ENCODE measurements around the gene SMIM9. TPM values are rescaled to one million over a fixed set of nuclear protein-coding genes. Genes with fewer than 3 reads are reported as not detected.

SMIM9 gene
- total and polyA plus RNA-seq, 9 of the 15 experiments (the other 6 are each of a cell fraction or from before 2014, with no cell fraction given): 0.08 TPM; not detected in 8

DNA sequence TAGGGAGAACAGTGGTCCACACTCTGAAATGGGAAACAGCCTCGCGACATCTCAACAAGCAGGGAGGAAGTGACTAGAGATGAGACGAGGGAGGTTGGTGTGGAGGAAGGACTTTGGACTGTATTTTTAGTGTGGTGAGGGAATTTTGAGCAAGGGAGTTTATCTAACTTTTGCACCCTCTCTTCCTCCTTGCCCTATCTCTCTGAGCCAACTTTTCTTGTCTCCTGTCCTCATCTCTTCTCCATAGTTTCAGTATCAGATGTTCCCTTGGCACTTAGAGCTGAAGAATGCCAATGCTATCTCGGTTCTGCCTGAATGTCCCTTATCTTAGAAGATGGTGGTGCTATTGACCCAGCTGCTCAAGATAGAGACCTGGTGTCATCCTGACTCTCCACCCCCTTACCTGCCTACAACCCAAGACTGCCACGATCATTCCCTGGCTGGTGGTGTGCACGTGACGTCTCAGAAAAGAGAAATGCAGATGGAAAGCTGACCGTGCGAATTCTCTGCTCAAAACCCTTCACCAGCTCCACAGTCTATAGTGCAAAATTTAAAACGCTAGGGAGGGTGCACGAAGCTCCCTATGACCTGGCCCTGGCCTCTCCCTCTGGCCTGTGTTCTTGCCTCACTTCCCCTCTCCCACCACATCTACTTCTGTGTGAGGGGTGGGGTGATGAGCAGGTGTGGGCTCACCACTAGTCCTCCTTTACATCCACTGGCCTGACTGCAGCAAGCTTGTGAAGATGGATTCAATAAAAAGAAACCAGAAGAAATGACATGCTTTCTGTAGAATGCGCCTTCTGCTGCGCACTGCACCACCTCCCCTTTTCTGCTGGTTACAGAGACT, 50.1 kb downstream of the SMIM9 start (continued):
- TF ChIP-seq TCF3 (CRISPR knock-in tag; IDR thresholded peaks at IDR 0.05) (peak; percentile 75), SMAD2 (IDR thresholded peaks at IDR 0.05; ENCODE audit: low read depth, low read length) (no peak), EZH2 (IDR thresholded peaks at IDR 0.05; ENCODE audit: borderline replicate concordance, low read depth, low read length) (no peak), NCOR1 (IDR thresholded peaks at IDR 0.05) (peak; percentile 59; the same call in 1 of the 2 replicates), CBX2 (IDR thresholded peaks at IDR 0.05; ENCODE audit: insufficient read depth, low read length, poor library complexity, severe bottlenecking) (no peak), RHOXF2B (CRISPR knock-in tag; conservative IDR thresholded peaks at IDR 0.05) (no peak), CBX8 (IDR thresholded peaks at IDR 0.05; ENCODE audit: borderline replicate concordance, extremely low read depth, low read depth, low read length, poor library complexity, severe bottlenecking) (no peak), EWSR1 (IDR thresholded peaks at IDR 0.05; ENCODE audit: borderline replicate concordance, low read depth, partially characterized antibody) (no peak), MCM7 (IDR thresholded peaks at IDR 0.05) (no peak), SNRNP70 (optimal IDR thresholded peaks at IDR 0.05; ENCODE audit: low read depth, low read length) (no peak), PHB2 (IDR thresholded peaks at IDR 0.05; ENCODE audit: low read depth) (no peak), ZNF583 (CRISPR knock-in tag; IDR thresholded peaks at IDR 0.05) (no peak), MAX (CRISPR knock-in tag; IDR thresholded peaks at IDR 0.05) (no peak), RUNX1 (IDR thresholded peaks at IDR 0.05; ENCODE audit: low read depth) (no peak), ZNF165 (CRISPR knock-in tag; IDR thresholded peaks at IDR 0.05; ENCODE audit: borderline replicate concordance) (no peak), PREB (CRISPR knock-in tag; IDR thresholded peaks at IDR 0.05) (no peak), TRIM24 (IDR thresholded peaks at IDR 0.05) (no peak)
- TF ChIP-seq, protein P1, sequence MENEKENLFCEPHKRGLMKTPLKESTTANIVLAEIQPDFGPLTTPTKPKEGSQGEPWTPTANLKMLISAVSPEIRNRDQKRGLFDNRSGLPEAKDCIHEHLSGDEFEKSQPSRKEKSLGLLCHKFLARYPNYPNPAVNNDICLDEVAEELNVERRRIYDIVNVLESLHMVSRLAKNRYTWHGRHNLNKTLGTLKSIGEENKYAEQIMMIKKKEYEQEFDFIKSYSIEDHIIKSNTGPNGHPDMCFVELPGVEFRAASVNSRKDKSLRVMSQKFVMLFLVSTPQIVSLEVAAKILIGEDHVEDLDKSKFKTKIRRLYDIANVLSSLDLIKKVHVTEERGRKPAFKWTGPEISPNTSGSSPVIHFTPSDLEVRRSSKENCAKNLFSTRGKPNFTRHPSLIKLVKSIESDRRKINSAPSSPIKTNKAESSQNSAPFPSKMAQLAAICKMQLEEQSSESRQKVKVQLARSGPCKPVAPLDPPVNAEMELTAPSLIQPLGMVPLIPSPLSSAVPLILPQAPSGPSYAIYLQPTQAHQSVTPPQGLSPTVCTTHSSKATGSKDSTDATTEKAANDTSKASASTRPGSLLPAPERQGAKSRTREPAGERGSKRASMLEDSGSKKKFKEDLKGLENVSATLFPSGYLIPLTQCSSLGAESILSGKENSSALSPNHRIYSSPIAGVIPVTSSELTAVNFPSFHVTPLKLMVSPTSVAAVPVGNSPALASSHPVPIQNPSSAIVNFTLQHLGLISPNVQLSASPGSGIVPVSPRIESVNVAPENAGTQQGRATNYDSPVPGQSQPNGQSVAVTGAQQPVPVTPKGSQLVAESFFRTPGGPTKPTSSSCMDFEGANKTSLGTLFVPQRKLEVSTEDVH (IDR thresholded peaks at IDR 0.05; ENCODE audit: low read depth, partially characterized antibody): no peak
- TF ChIP-seq, protein P2, sequence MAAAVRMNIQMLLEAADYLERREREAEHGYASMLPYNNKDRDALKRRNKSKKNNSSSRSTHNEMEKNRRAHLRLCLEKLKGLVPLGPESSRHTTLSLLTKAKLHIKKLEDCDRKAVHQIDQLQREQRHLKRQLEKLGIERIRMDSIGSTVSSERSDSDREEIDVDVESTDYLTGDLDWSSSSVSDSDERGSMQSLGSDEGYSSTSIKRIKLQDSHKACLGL (CRISPR knock-in tag; IDR thresholded peaks at IDR 0.05; ENCODE audit: borderline replicate concordance, poor library complexity, severe bottlenecking): no peak
- TF ChIP-seq, protein P3, sequence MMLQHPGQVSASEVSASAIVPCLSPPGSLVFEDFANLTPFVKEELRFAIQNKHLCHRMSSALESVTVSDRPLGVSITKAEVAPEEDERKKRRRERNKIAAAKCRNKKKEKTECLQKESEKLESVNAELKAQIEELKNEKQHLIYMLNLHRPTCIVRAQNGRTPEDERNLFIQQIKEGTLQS (IDR thresholded peaks at IDR 0.05): no peak
- TF ChIP-seq, protein P3 (CRISPR knock-in tag; conservative IDR thresholded peaks at IDR 0.05): no peak
- TF ChIP-seq, protein P4, sequence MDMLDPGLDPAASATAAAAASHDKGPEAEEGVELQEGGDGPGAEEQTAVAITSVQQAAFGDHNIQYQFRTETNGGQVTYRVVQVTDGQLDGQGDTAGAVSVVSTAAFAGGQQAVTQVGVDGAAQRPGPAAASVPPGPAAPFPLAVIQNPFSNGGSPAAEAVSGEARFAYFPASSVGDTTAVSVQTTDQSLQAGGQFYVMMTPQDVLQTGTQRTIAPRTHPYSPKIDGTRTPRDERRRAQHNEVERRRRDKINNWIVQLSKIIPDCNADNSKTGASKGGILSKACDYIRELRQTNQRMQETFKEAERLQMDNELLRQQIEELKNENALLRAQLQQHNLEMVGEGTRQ (CRISPR knock-in tag; IDR thresholded peaks at IDR 0.05): peak; percentile 36; the same call in 1 of the 2 replicates

All from K562 (cell line).